NCI-H69 (cell line): Measurements from ENCODE around the gene MB21D2.
"Not testable (repeated sequence)": the region's sequence is repeated elsewhere in the genome, so short reads cannot be mapped to it uniquely, and the experiment has no call there.

Experiments used
- DNase-seq: peaks from one replicate; lab custom pipeline; 2025; lab: John Stamatoyannopoulos, UW

The MB21D2 gene

DNA sequence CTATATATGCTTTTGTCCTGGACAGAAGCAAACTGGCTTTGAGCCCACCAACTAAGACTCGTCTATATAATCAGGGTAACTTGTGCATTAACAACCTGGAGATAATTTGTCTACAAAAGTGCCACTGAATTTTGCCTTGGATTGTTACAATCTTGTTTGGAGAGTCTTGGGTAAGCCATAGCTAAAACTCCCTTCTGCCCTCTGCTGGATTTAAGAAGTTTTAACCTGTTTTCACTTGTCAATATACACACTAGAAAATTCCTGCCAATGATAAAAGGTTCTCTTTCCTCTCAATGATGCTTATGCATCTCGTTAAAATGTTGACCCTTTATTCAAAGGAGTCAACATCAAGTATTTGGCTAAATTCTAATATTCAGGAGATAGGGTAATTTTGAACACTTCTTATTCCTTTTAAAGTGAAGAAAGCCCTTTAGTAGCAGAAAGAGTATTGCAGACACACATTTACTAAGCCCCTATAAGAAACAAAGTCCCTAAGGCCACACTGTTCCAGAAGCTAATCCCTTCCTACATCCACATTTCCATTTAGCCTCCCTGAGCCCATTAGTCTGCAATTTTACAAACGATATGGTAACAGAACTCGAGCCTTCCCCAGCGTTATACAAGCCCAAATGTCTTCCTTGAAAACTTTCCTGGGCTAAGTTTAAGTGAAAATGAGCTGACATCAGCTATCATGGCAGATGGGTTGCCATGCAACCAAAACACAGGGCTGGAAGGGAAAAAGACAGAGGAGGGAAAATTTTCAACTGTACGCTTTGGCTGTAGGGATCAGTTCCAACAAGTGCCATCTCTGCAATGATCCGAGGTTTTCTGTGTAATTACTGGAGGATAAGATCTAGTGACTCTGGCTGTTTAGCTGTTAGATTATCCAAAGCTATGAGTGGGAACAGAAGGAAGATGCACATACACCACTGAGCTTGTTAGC lies 114.4 kb downstream of the MB21D2 start:
- peak; percentile 54 for DNase-seq

DNA sequence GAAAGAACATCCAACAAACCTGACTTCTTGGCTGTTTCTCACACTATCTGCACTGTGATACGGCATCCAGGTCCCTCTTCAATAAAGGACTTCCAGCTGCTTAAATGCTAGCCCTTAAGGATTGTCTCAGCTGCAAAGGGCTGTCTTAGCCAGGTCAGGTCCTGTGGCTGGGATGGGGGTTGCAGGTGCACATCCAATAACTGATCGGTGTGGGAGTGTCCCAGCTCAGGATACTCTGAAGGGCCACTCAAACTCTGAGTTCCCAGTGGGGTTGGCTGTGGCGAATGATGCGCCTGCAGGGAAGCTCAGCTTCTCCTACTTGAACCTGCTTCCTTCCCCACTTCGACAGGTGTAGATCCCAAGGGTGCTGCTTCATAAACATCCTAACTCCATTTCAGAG lies 115.7 kb downstream of the MB21D2 start:
- DNase-seq, result no peak

DNA sequence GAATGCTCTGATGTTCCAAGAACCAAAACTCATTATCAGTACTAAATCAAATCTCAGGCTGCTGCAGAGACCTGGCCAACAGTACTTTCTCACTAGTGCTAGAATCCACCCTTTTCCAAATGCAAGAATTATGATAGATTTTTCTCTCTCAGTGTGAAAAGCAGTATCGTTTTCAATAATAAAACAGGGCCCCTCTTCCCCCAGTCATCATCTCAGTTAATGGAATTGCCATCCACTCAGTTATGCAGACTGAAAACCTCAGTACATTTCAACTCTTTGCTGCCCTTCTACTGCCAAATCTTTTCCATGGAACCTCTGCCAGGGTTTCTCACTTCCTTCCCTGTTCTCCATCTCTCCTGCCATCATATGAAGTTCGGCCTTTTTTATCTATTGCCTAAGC lies 117.9 kb downstream of the MB21D2 start:
- DNase-seq, result no peak

DNA sequence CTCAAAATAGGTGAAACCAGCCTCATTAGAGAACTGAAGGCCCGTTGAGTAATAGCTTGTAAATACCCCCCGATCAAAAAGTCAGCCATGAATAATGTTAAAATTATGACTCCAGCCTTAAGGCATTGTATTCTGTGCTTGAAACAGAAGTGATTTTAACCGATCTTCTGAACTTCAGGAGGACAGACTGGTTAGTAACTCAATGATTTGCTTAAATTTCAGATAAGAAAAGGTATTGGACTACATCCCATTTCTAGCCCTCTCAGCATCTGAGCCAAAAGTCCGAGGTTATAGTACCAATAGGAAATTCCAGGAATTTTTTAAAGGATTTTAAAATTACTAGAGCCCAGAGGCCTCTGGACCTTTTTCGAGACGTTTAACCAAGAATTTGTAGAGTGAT lies 122.6 kb downstream of the MB21D2 start:
- no peak for DNase-seq

DNA sequence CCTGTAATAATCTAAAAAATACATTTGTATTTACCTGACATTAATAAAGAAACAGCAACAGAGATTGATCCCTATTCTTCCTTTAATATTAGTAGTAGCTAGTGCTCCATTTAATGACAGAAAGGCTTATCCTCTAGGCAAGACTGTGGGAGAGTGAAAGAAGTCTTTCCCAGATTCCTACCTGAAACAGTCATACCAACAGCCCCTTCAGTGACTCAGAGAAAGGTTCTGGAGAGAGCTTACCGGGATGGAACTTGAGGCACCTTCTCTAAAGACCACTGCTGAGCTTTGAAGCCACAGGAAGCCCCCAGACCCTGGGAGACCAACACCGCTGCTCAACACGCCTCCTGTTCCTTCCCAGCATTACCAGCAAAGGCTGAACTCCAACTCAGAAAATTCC lies 123.4 kb downstream of the MB21D2 start:
- no peak for DNase-seq

DNA sequence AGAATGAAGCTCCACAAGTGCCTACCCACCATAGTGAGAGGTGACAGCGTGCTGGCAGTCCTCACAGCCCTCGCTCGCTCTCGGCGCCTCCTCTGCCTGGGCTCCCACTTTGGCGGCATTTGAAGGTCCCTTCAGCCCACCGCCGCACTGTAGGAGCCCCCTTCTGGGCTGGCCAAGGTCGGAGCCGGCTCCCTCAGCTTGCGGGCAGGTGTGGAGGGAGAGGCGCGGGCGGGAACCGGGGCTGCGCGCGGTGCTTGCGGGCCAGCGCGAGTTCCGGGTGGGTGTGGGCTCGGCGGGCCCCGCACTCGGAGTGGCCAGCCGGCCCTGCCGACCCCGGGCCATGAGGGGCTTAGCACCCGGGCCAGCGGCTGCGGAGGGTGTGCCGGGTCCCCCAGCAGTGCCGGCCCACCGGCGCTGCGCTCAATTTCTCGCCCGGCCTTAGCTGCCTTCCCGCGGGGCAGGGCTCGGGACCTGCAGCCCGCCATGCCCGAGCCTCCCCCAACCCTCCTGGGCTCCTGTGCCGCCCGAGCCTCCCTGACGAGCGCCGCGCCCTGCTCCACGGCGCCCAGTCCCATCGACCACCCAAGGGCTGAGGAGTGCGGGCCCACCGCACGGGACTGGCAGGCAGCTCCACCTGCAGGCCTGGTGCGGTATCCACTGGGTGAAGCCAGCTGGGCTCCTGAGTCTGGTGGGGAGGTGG lies 128.7 kb downstream of the MB21D2 start:
- DNase-seq, result not testable (repeated sequence)

DNA sequence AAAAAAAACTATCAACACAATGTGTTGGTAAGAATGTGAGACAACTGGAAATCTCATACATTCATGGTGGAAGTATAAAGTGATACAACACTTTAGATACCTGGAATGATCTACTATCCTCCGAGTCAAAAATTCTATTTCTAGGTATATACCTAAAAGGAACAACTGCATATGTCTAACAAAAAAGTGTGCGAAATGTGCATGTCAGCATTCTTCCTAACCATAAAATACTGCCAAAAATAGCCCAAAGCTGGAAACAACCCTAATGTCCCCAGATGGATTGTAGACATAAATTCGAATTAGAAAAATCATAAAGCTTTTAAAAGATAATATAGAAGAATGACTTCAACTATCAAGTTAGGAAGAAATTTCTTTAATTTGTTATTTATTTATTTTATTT lies 139.1 kb downstream of the MB21D2 start:
- no peak for DNase-seq

DNA sequence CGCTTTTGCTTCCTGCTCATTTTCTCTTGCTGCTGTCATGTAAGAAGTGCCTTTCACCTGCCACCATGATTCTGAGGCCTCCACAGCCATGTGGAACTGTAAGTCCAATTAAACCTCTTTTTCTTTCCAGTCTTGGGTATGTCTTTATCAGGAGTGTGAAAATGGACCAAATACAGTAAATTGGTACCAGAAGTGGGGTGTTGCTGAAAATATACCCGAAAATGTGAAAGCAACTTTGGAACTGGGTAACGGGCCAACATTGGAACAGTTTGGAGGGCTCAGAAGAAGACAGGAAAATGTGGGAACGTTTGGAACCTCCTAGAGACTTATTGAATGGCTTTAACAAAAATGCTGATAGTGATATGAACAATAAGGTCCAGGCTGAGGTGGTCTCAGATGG lies 143.3 kb downstream of the MB21D2 start:
- not testable (repeated sequence) for DNase-seq

DNA sequence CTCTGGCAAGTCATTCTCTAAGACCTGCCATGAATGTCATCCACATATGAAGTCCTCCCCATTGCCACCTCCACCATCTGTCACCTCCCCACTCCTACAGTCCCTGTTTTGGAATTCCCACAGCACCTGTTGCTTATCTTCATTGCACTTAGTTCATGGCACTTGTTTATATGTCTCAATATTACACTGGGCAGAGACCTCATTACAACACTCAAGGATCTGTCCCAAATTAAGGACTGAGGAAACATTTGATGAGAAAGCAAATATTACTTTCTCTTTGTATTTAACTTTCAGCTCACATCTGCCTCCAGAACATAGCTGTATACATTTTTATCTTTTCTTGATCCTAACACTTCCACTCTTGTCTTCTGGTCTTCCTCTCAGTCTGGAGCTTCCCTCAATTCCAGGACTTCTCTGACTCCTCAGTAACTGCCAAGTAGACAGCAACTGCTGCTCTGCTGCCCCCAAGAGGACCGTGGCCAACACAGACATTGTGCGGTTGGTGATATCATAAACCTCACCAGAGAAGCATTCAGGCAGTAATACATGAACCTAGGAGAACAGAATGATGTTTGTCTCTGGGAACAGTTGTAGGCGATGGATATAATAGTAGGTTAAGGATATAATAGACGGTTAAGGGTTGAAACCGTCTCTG lies 145.3 kb downstream of the MB21D2 start:
- DNase-seq, result no peak

DNA sequence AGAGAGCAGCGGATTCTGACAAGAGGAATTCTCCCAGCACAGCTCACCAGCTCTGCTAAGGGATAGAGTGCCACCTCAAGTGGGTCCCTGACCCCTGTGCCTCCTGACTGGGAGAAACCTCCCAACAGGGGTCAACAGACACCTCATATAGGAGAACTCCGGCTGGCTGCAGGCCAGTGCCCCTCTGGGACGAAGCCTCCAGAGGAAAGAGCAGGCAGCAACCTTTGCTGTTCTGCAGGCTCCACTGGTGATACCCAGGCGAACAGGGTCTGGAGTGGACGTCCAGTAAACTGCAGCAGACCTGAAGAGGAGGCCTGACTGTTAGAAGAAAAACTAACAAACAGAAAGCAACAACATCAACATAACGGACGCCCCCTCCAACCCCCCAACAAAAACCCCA lies 159.0 kb downstream of the MB21D2 start:
- no peak for DNase-seq

DNA sequence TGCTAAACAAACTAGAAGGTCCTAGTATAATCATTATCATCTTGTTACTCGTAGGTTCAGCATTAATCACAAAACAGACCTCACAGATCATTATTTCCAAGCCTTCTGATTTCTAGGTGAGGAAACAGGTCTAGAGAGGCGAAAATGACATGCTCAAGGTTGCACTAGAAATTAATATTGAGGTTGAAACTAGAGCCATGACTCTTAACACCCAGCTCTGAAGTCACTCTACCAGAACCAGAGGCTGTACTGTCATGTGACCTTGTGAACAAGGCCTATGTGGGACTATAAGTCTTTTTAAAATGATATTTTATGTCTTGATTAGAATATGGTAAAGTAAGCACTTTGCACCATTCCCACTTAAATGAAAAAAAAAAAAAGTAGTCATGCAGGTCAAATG lies 166.5 kb downstream of the MB21D2 start:
- no peak for DNase-seq

DNA sequence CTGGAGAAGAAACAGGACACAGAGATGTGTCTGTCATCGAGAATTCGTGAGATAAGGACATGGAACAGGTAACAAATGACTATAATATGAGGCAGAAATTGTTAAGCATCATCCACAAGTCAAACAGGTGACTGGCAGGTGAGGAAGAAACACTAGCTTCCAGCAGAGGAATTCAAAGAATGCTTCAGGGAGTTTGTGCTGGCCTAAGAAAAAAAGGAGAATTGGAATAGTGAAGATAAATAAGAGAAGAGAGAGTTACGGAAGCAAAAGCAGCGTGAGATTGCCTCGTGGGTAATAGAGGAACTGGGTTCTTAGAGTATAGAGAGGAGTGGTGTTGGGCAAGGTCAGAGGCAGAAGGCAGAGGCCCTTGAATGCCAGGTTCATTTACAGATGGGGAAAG lies 167.5 kb downstream of the MB21D2 start:
- no peak for DNase-seq

DNA sequence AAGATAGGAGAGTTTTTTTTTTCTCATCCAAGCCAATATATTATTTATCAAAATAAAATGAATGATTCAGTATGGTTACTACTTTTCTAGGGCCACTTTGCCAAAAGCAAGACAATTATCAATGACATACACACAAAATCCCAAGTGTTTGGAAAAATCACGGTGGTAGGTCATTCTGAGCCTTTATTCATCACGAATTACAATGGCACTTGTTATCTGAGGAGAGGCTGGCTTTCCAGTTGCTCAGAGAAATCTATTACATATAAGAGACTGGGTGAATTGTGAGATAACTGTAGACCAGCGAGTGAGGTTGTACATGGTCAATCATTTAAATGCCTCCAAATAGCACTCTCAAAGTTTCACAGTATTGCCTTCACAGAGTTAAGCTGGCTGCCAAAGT lies 169.9 kb downstream of the MB21D2 start:
- DNase-seq, result no peak

DNA sequence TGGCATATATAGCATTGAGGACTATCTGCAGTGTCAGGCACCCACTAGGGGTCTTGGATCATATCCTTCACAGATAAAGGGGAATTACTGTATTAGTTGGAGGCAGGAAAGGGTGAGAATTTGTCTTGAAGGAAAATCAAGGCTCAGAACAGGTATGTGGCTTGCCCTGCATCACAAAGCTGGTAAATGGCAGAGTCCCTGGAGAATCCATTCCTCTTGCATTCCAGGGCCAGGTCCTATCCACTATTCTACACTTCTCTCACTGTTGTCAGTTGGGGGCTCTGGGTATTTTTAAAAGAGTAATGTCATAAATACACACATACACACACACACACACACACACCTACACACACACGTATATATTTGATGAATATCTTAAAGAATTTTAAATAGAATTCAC lies 170.5 kb downstream of the MB21D2 start:
- no peak for DNase-seq
